DND-41 (cell line): ENCODE data around the gene NAT8.
"Not testable (repeated sequence)": the region's sequence is repeated elsewhere in the genome, so short reads cannot be mapped to it uniquely, and the experiment has no call there.

Source experiments
- ATAC-seq: fragments of 200-7000 bp; cut with Tn5 transposase; 3 replicates; pipeline ENCODE4 v1.9.1; 2021; ENCODE audit warnings: low read depth; ENCODE audit not compliant: insufficient read depth
- DNase-seq: peaks from one replicate; pipeline ENCODE4 v3.0.0-alpha.2; 2020
- H2AFZ ChIP-seq: 2 replicates; pipeline ENCODE4 v1.6.0; 2012; ENCODE audit warnings: low read depth, low read length
- H3K27ac ChIP-seq: 2 replicates; pipeline ENCODE4 v1.5.1; 2012; ENCODE audit warnings: low read length, inconsistent platforms
- H3K27me3 ChIP-seq: fragments of 200-600 bp; sonication (generic); 2 replicates; pipeline ENCODE4 v1.6.0; 2012; ENCODE audit warnings: low read length, mild to moderate bottlenecking, inconsistent platforms; ENCODE audit not compliant: insufficient read depth, poor library complexity
- H3K36me3 ChIP-seq: 2 replicates; pipeline ENCODE4 v1.5.1; 2012; ENCODE audit warnings: low read length, inconsistent platforms; ENCODE audit not compliant: insufficient read depth
- H3K4me1 ChIP-seq: 2 replicates; pipeline ENCODE4 v1.5.1; 2012; ENCODE audit warnings: mild to moderate bottlenecking, low read length; ENCODE audit not compliant: insufficient read depth
- H3K4me2 ChIP-seq: 2 replicates; pipeline ENCODE4 v1.6.0; 2012; ENCODE audit warnings: mild to moderate bottlenecking, moderate library complexity, low read length, inconsistent platforms; ENCODE audit not compliant: insufficient read depth
- H3K4me3 ChIP-seq, 2 experiments: fragments of 200-600 bp in 1 of 2; shearing (Covaris generic) in 1 of 2; 2 replicates each; pipeline ENCODE4 v1.5.1; 2012 to 2016; ENCODE audit warnings: inconsistent platforms in 2 of 2, low read length in 2 of 2, mild to moderate bottlenecking in 2 of 2, low read depth in 1 of 2, moderate library complexity in 1 of 2
- H3K79me2 ChIP-seq: 2 replicates; pipeline ENCODE4 v1.6.0; 2012; ENCODE audit warnings: low read length, inconsistent platforms; ENCODE audit not compliant: insufficient read depth
- H3K9ac ChIP-seq: 2 replicates; pipeline ENCODE4 v1.6.0; 2012; ENCODE audit warnings: low read depth, mild to moderate bottlenecking, inconsistent platforms, low read length, moderate library complexity
- H3K9me3 ChIP-seq: 2 replicates; pipeline ENCODE4 v1.5.1; 2012; ENCODE audit warnings: low read length, moderate library complexity, mild to moderate bottlenecking, inconsistent platforms; ENCODE audit not compliant: insufficient read depth, severe bottlenecking
- H4K20me1 ChIP-seq: 2 replicates; pipeline ENCODE4 v1.6.0; 2012; ENCODE audit warnings: low read length; ENCODE audit not compliant: insufficient read depth
- CTCF ChIP-seq: IDR thresholded peaks from 2 replicates; pipeline ENCODE4 v1.5.1; 2012; ENCODE audit warnings: borderline replicate concordance, low read length, moderate library complexity, mild to moderate bottlenecking; ENCODE audit not compliant: poor library complexity, severe bottlenecking; ENCODE audit errors: extremely low read depth
- EZH2 ChIP-seq: IDR thresholded peaks from 3 replicates; pipeline ENCODE4 v1.6.1; 2012; ENCODE audit warnings: borderline replicate concordance, low read depth, mild to moderate bottlenecking, moderate library complexity, low read length, inconsistent platforms; ENCODE audit not compliant: severe bottlenecking

Gene NAT8

GRCh38 chr2:73651591-73652230, 9.5 kb upstream of the NAT8 start:
- Histone ChIP-seq H3K27me3 (peaks cover 4% of the 10 kb centered on the region), H3K4me3 (no peak overlapping the region), H3K79me2 (no peaks in the 10 kb centered on the region), H3K9ac (no peak overlapping the region), H3K27ac (no peak overlapping the region), H3K9me3 (peaks cover 3% of the 10 kb centered on the region), H2AFZ (no peak overlapping the region), H3K4me1 (no peaks in the 10 kb centered on the region), H3K36me3 (no peaks in the 10 kb centered on the region), H3K4me2 (no peak overlapping the region), H4K20me1 (no peaks in the 10 kb centered on the region)
- DNase-seq: no peak
- TF ChIP-seq EZH2: no peak
- TF ChIP-seq CTCF: no peak
- no peak for ATAC-seq

DNA sequence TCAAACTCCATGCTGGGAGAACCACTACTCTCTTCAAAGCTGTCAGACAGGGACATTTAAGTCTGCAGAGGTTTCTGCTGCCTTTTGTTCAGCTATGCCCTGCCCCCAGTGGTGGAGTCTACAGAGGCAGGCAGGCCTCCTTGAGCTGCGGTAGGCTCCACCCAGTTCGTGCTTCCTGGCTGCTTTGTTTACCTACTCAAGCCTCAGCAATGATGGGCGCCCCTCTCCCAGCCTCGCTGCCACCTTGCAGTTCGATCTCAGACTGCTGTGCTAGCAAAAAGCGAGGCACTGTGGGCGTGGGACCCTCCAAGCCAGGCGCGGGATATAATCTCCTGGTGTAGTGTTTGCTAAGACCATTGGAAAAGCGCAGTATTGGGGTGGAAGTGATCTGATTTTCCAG, 5.5 kb upstream of the NAT8 start:
- H3K4me2 ChIP-seq, H3K9ac ChIP-seq, H3K4me3 ChIP-seq, H3K27me3 ChIP-seq, H3K36me3 ChIP-seq, DNase-seq, H4K20me1 ChIP-seq, H3K4me1 ChIP-seq, ATAC-seq, H3K27ac ChIP-seq, H3K9me3 ChIP-seq, H2AFZ ChIP-seq, H3K79me2 ChIP-seq: not testable (repeated sequence)

DNA sequence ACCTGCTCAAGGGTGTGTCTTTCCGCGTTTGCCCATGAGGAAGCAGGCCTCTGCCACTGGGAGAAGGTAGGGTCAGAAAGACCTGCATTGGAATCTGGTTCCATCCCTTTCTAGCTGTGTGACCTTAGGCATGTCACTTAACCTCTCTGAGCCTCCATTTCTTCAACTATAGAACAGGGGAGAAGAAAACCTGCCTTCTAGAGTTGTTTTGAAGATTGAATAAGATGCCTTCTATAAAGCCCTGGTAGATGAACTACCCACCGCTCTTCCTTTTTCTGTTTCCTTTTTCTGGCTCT, 507 bp downstream of the NAT8 start:
- DNase-seq: no peak
- H3K36me3 ChIP-seq: no peaks in the 10 kb centered on the region
- no peak for ATAC-seq
- no peak overlapping the region for H3K4me2 ChIP-seq
- no peak overlapping the region for H3K27ac ChIP-seq
- no peaks in the 10 kb centered on the region for H4K20me1 ChIP-seq
- no peaks in the 10 kb centered on the region for H3K79me2 ChIP-seq
- no peak overlapping the region for H3K4me3 ChIP-seq
- H3K9ac ChIP-seq: no peak overlapping the region
- no peak overlapping the region for H2AFZ ChIP-seq
- no peaks in the 10 kb centered on the region for H3K4me1 ChIP-seq
- no peaks in the 10 kb centered on the region for H3K27me3 ChIP-seq
- peaks cover 5% of the 10 kb centered on the region for H3K9me3 ChIP-seq
- TF ChIP-seq CTCF (no peak), EZH2 (no peak)

DNA sequence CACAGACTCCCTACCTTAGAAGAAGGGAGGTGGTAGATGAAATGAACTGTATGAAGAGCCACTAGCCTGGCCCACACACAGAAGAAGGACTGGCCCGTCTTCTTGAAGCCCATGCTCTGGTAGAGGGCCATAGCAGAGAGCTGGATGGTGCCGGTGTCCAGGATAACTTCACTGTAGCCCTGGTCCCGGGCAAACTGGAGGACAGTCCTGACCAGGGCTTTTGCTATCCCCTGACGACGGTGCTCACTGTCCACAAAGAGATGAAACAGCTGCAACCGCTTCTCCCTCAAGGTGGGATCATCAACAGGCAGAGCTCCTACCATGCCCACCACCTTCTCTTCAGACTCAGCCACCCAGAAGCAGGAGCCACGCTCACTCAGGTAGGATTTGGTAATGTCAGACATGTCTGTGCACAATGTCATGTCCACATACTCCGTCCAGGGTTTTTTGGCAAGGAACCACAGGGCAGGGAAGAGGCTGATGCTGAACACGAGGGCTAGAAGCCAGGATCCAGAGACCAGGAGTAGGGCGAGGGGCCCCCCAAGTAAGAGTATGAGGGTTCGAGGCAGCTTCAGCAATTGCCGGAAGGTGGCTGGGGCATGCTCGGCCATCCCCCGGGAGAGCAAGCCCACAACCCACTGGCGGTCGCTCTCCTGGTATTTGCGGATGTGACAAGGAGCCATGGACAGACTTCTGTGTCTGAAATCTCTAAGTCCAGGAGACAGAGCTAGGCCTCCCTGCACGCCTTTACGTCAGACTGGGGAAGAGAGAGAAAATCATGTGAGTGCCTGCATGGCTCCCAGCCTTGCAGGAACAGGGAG, 1.1 kb downstream of the NAT8 start:
- no peaks in the 10 kb centered on the region for H4K20me1 ChIP-seq

More for the DNA sequence above, 1.1 kb downstream of the NAT8 start:
- no peaks in the 10 kb centered on the region for H3K36me3 ChIP-seq
- no peaks in the 10 kb centered on the region for H3K79me2 ChIP-seq
- H2AFZ ChIP-seq: no peak overlapping the region
- TF ChIP-seq CTCF: no peak
- no peak for TF ChIP-seq EZH2
- no peaks in the 10 kb centered on the region for H3K4me1 ChIP-seq
- no peak overlapping the region for H3K27ac ChIP-seq
- H3K9ac ChIP-seq: no peak overlapping the region
- H3K4me3 ChIP-seq: no peak overlapping the region
- peaks cover 5% of the 10 kb centered on the region for H3K9me3 ChIP-seq
- no peaks in the 10 kb centered on the region for H3K27me3 ChIP-seq
- ATAC-seq: no peak
- no peak overlapping the region for H3K4me2 ChIP-seq
- DNase-seq: no peak
